HG02970 (cell line): ENCODE measurements around the gene PLD2.
A peak's percentile ranks its signal among the peaks of the same experiment; 100 is the strongest.

Experiments
- ATAC-seq: cut with Tn5 transposase; IDR thresholded peaks from one replicate; pipeline ENCODE4 v1.9.1; 2021; ENCODE audit warnings: mild to moderate bottlenecking, moderate library complexity, moderate number of reproducible peaks; ENCODE audit not compliant: unreplicated experiment, low FRiP score

PLD2 gene

GRCh38 chr17:4806777-4807604, at the start of gene PLD2:
Gene PLD2, plus strand, starts transcription at chr17:4807152. Its CDS starts 621 bp downstream, at chr17:4807773.
- ATAC-seq: peak; percentile 92

- ATAC-seq: no peak
Measured at GRCh38 chr17:4759776-4760236, 47.1 kb upstream of the PLD2 start.

GRCh38 chr17:4764595-4764994, 42.4 kb upstream of the PLD2 start:
- no peak for ATAC-seq

- ATAC-seq: no peak
Measured at GRCh38 chr17:4766201-4766600, 40.8 kb upstream of the PLD2 start.

- ATAC-seq: no peak
Measured at GRCh38 chr17:4766723-4767122, 40.2 kb upstream of the PLD2 start.

GRCh38 chr17:4768298-4768697, 38.7 kb upstream of the PLD2 start:
- no peak for ATAC-seq

GRCh38 chr17:4769628-4770027, 37.3 kb upstream of the PLD2 start:
- ATAC-seq: no peak

GRCh38 chr17:4771519-4772234, 35.3 kb upstream of the PLD2 start, which contains the start of gene TM4SF5:
Gene TM4SF5, plus strand, starts transcription at chr17:4771886. Its CDS starts 37 bp downstream, at chr17:4771923.
- no peak for ATAC-seq

- no peak for ATAC-seq
Measured at GRCh38 chr17:4772235-4772613, 34.7 kb upstream of the PLD2 start.

GRCh38 chr17:4777969-4778760, 28.8 kb upstream of the PLD2 start:
- no peak for ATAC-seq

GRCh38 chr17:4780325-4780955, 26.5 kb upstream of the PLD2 start:
- no peak for ATAC-seq

GRCh38 chr17:4782652-4783051, 24.3 kb upstream of the PLD2 start:
- no peak for ATAC-seq

GRCh38 chr17:4785311-4786105, 21.4 kb upstream of the PLD2 start:
- no peak for ATAC-seq

- ATAC-seq: no peak
Measured at GRCh38 chr17:4786106-4786511, 20.8 kb upstream of the PLD2 start, which contains the start of gene VMO1. Gene VMO1, minus strand, starts transcription at chr17:4786364. Its CDS starts 12 bp downstream, at chr17:4786352.

- no peak for ATAC-seq
Measured at GRCh38 chr17:4786516-4786915, 20.4 kb upstream of the PLD2 start.

GRCh38 chr17:4788159-4788806, 18.7 kb upstream of the PLD2 start:
- no peak for ATAC-seq

- no peak for ATAC-seq
Measured at GRCh38 chr17:4788807-4789700, 17.9 kb upstream of the PLD2 start, which contains the start of gene GLTPD2. Gene GLTPD2, plus strand, starts transcription at chr17:4788964. Its CDS starts 48 bp downstream, at chr17:4789012.

GRCh38 chr17:4789701-4789950, 17.3 kb upstream of the PLD2 start:
- no peak for ATAC-seq
